Cerebellar nuclear complex (tissue), 1 donor: Measurements from ENCODE around the gene ZNF841.
"Not testable (repeated sequence)": the region's sequence is repeated elsewhere in the genome, so short reads cannot be mapped to it uniquely, and the experiment has no call there.

ENCODE experiments used
- DNase-seq, 2 experiments: peaks; one replicate each; lab custom pipeline; 2025; lab: John Stamatoyannopoulos, UW

Gene ZNF841

GRCh38 chr19:52095172-52096014 is at the start of gene ZNF841:
Gene ZNF841, minus strand, starts transcription at chr19:52095765. Its CDS starts 10,964 bp downstream, at chr19:52084801.
- peak; percentile 78 to 88 for DNase-seq

- DNase-seq: no peak
Observed at GRCh38 chr19:52142001-52142595, 46.5 kb upstream of the ZNF841 start.

GRCh38 chr19:52141203-52141602 is 45.6 kb upstream of the ZNF841 start:
- DNase-seq: no peak

- DNase-seq: no peak
Observed at GRCh38 chr19:52140032-52140710, 44.6 kb upstream of the ZNF841 start.

GRCh38 chr19:52139252-52140031 is 43.9 kb upstream of the ZNF841 start, which contains the start of gene ZNF616:
Gene ZNF616, minus strand, starts transcription at chr19:52139938. Its CDS starts 9,426 bp downstream, at chr19:52130512.
- DNase-seq: peak; percentile 91 to 94

GRCh38 chr19:52138983-52139251 is 43.4 kb upstream of the ZNF841 start:
- no peak for DNase-seq

- DNase-seq: peak in 1 of 2 experiments; percentile 2
Observed at GRCh38 chr19:52138278-52138982, 42.9 kb upstream of the ZNF841 start.

GRCh38 chr19:52120286-52120685 is 24.7 kb upstream of the ZNF841 start:
- no peak for DNase-seq

- DNase-seq: no peak
Observed at GRCh38 chr19:52115526-52116053, 20.0 kb upstream of the ZNF841 start.

- no peak for DNase-seq
Observed at GRCh38 chr19:52114691-52115090, 19.1 kb upstream of the ZNF841 start.

GRCh38 chr19:52112624-52113023 is 17.1 kb upstream of the ZNF841 start:
- DNase-seq: no peak

- DNase-seq: no peak
Observed at GRCh38 chr19:52110780-52111179, 15.2 kb upstream of the ZNF841 start.

- DNase-seq: no peak
Observed at GRCh38 chr19:52102782-52103181, 7.2 kb upstream of the ZNF841 start.

- no peak for DNase-seq
Observed at GRCh38 chr19:52101866-52102562, 6.4 kb upstream of the ZNF841 start.

GRCh38 chr19:52099497-52100138 is 4.1 kb upstream of the ZNF841 start:
- no peak for DNase-seq

GRCh38 chr19:52096416-52096815 is 851 bp upstream of the ZNF841 start:
- DNase-seq: not testable (repeated sequence)

- DNase-seq: no peak
Observed at GRCh38 chr19:52094526-52095130, 937 bp downstream of the ZNF841 start.

- no peak for DNase-seq
Observed at GRCh38 chr19:52086481-52086880, 9.1 kb downstream of the ZNF841 start.

GRCh38 chr19:52070496-52070895 is 25.1 kb downstream of the ZNF841 start:
- no peak for DNase-seq

GRCh38 chr19:52069653-52070052 is 25.9 kb downstream of the ZNF841 start:
- DNase-seq: no peak
